HepG2 (cell line): ENCODE measurements around the gene TMCO6. TPM values are rescaled to one million over a fixed set of nuclear protein-coding genes. Genes with fewer than 3 reads are reported as not detected.
A peak's percentile ranks its signal among the peaks of the same experiment; 100 is the strongest.

ENCODE experiments used
- CHCHD3 ChIP-seq: sonication (generic); formaldehyde crosslinking; IDR thresholded peaks from 2 replicates; pipeline ENCODE4 v1.8.0; 2022; ENCODE audit warnings: mild to moderate bottlenecking, missing genetic modification reagents, moderate library complexity
- DNMT3B ChIP-seq: conservative IDR thresholded peaks from 2 replicates; pipeline ENCODE4 v1.6.1; 2016; ENCODE audit warnings: missing biosample characterization, control low read depth
- FOSL2 ChIP-seq: sonication (generic); formaldehyde crosslinking; IDR thresholded peaks from 2 replicates; pipeline ENCODE4 v1.4.0; 2020; ENCODE audit warnings: missing genetic modification reagents
- HMGXB3 ChIP-seq: sonication (generic); formaldehyde crosslinking; IDR thresholded peaks from 2 replicates; pipeline ENCODE4 v1.4.0; 2020; ENCODE audit warnings: missing genetic modification reagents, borderline replicate concordance
- KDM2A ChIP-seq: sonication (generic); formaldehyde crosslinking; IDR thresholded peaks from 2 replicates; pipeline ENCODE4 v1.4.0; 2020; ENCODE audit warnings: low read depth, missing genetic modification reagents, borderline replicate concordance
- MAFK ChIP-seq, 2 experiments: IDR thresholded peaks in 1 of 2; conservative IDR thresholded peaks in 1 of 2; 2 replicates each; pipeline ENCODE4 v1.6.1; 2011; ENCODE audit warnings: improper control_type of control experiment in 2 of 2, low read length in 2 of 2
- SOX5 ChIP-seq: IDR thresholded peaks from 2 replicates; pipeline ENCODE4 v1.6.1; 2016; ENCODE audit warnings: borderline replicate concordance
- TBP ChIP-seq: sonication (generic); formaldehyde crosslinking; IDR thresholded peaks from 2 replicates; pipeline ENCODE4 v1.5.0; 2020; ENCODE audit warnings: missing genetic modification reagents
- ZBTB44 ChIP-seq: sonication (generic); formaldehyde crosslinking; IDR thresholded peaks from 2 replicates; pipeline ENCODE4 v1.4.0; 2020; ENCODE audit warnings: missing genetic modification reagents
- ZNF18 ChIP-seq: sonication (generic); formaldehyde crosslinking; IDR thresholded peaks from 2 replicates; pipeline ENCODE4 v1.8.0; 2022; ENCODE audit warnings: mild to moderate bottlenecking, missing genetic modification reagents; ENCODE audit not compliant: insufficient replicate concordance
- ZNF678 ChIP-seq: sonication (generic); formaldehyde crosslinking; IDR thresholded peaks from 2 replicates; pipeline ENCODE4 v1.4.0; 2020; ENCODE audit warnings: mild to moderate bottlenecking, missing genetic modification reagents
- ZNF687 ChIP-seq: sonication (generic); formaldehyde crosslinking; IDR thresholded peaks from 2 replicates; pipeline ENCODE4 v1.5.1; 2020; ENCODE audit warnings: mild to moderate bottlenecking, missing genetic modification reagents, moderate library complexity
- ZNF782 ChIP-seq: sonication (generic); formaldehyde crosslinking; IDR thresholded peaks from 2 replicates; pipeline ENCODE4 v1.4.0; 2020; ENCODE audit warnings: missing genetic modification reagents, mild to moderate bottlenecking, borderline replicate concordance
- polyA plus RNA-seq, 8 experiments: library from polyadenylated mRNA; depleted of rRNA in 3 of 8; stranded (reverse) in 7 of 8; unstranded in 1 of 8; fragments of >200 nt; fragmentation: Illumina TruSeq in 4 of 8; extraction: Trizol in 4 of 8; gene quantifications; 2 replicates each; pipeline versions ENCODE4 v1.2.1 to v1.2.3, GENCODE V29; 2011 to 2016; ENCODE audit warnings: low read depth in 4 of 8, missing spikeins in 1 of 8, mixed read lengths in 1 of 8; ENCODE audit not compliant: insufficient read depth in 1 of 8
- total RNA-seq, 5 experiments: library from RNA; depleted of rRNA; stranded (reverse); fragments of >200 nt; fragmentation: Illumina TruSeq; extraction: Trizol; gene quantifications; 2 replicates each; pipeline ENCODE4 v1.2.3, GENCODE V29; 2016; ENCODE audit warnings: low read depth in 1 of 5

Gene TMCO6
- total and polyA plus RNA-seq, 2 of the 13 experiments (the other 11 are each of a cell fraction or from before 2014, with no cell fraction given), result 16.6 to 28.2 TPM

- peak; percentile 64; the same call in 1 of the 2 replicates for TF ChIP-seq ZBTB44
- TF ChIP-seq ZNF678, result no peak
- peak; percentile 97 for TF ChIP-seq ZNF687 (CRISPR knock-in tag)
- TF ChIP-seq CHCHD3 (CRISPR knock-in tag), result no peak
- TF ChIP-seq TBP (CRISPR knock-in tag), result 0 out of 2 replicates have a peak, but pooled peaks have one; percentile 72
- no peak for TF ChIP-seq DNMT3B (CRISPR knock-in tag)
- peak; percentile 86; the same call in 1 of the 2 replicates for TF ChIP-seq HMGXB3 (CRISPR knock-in tag)
- no peak for TF ChIP-seq ZNF782
- TF ChIP-seq ZNF18 (CRISPR knock-in tag), result no peak
- peak; percentile 70; the same call in 1 of the 2 replicates for TF ChIP-seq KDM2A (CRISPR knock-in tag)
- TF ChIP-seq FOSL2 (CRISPR knock-in tag), result 0 out of 2 replicates have a peak, but pooled peaks have one; percentile 45
- no peak for TF ChIP-seq MAFK (conservative IDR thresholded peaks at IDR 0.05 in 1 of 2, IDR thresholded peaks at IDR 0.05 in 1 of 2; ENCODE audit: low read length in 2 of 2)
- no peak for TF ChIP-seq SOX5 (CRISPR knock-in tag)
These were observed 52.0 kb downstream of the TMCO6 start, which contains the start of the genes HARS1 and HARS2 (continued) for GRCh38 chr5:140690941-140691924.
